GM23338 (cell line): ENCODE data around the gene ABL2. TPM values are rescaled to one million over a fixed set of nuclear protein-coding genes. Genes with fewer than 3 reads are reported as not detected.

Experiments
- ATAC-seq: fragments of 200-7000 bp; cut with Tn5 transposase; 3 replicates; pipeline ENCODE4 v1.9.1; 2020
- DNase-seq: peaks from one replicate; pipeline ENCODE4 v3.0.0-alpha.2; 2015; ENCODE audit warnings: low spot score
- H2AFZ ChIP-seq: fragments of 200-600 bp; sonication (generic); 2 replicates; pipeline ENCODE4 v1.8.0; 2016; ENCODE audit warnings: antibody characterized with exemption, mild to moderate bottlenecking, moderate library complexity
- H3F3A ChIP-seq: fragments of 200-600 bp; sonication (generic); replicated peaks from 2 replicates; pipeline ENCODE4 v1.8.0; 2017; ENCODE audit warnings: antibody characterized with exemption, mixed run types, low read depth
- H3K27ac ChIP-seq: fragments of 200-600 bp; sonication (generic); 2 replicates; pipeline ENCODE4 v1.6.1; 2016; ENCODE audit warnings: low read depth
- H3K27me3 ChIP-seq: fragments of 200-600 bp; sonication (generic); 2 replicates; pipeline ENCODE4 v1.8.0; 2016; ENCODE audit warnings: mild to moderate bottlenecking, mixed run types, moderate library complexity; ENCODE audit not compliant: insufficient read depth
- H3K36me3 ChIP-seq: fragments of 200-600 bp; sonication (generic); 2 replicates; pipeline ENCODE4 v1.8.0; 2016; ENCODE audit warnings: mild to moderate bottlenecking; ENCODE audit not compliant: insufficient read depth
- H3K4me1 ChIP-seq: fragments of 200-600 bp; sonication (generic); 2 replicates; pipeline ENCODE4 v1.8.0; 2016; ENCODE audit warnings: mild to moderate bottlenecking, moderate library complexity; ENCODE audit not compliant: insufficient read depth
- H3K4me2 ChIP-seq: fragments of 200-600 bp; sonication (generic); 2 replicates; pipeline ENCODE4 v1.7.1; 2017; ENCODE audit warnings: mixed run types
- H3K4me3 ChIP-seq: fragments of 200-600 bp; sonication (generic); 2 replicates; pipeline ENCODE4 v1.6.1; 2016; ENCODE audit warnings: mixed run types
- H3K79me2 ChIP-seq: fragments of 200-600 bp; sonication (generic); replicated peaks from 2 replicates; pipeline ENCODE4 v1.8.0; 2017; ENCODE audit warnings: mild to moderate bottlenecking; ENCODE audit not compliant: insufficient read depth
- H3K9me2 ChIP-seq: fragments of 200-600 bp; sonication (generic); 2 replicates; pipeline ENCODE4 v1.8.0; 2017; ENCODE audit not compliant: insufficient read depth
- H4K20me1 ChIP-seq: fragments of 200-600 bp; sonication (generic); replicated peaks from 2 replicates; pipeline ENCODE4 v1.8.0; 2017; ENCODE audit warnings: mild to moderate bottlenecking; ENCODE audit not compliant: insufficient read depth
- H3K27ac Mint-ChIP-seq: 2 replicates; pipeline ENCODE4 v1.8.0; 2020; ENCODE audit warnings: inconsistent platforms, mild to moderate bottlenecking, moderate library complexity, mixed read lengths
- H3K27me3 Mint-ChIP-seq: 3 replicates; pipeline ENCODE4 v1.8.0; 2022; ENCODE audit warnings: low read depth, mild to moderate bottlenecking, moderate library complexity, mixed read lengths, inconsistent platforms; ENCODE audit not compliant: insufficient read depth, poor library complexity
- H3K36me3 Mint-ChIP-seq: 3 replicates; pipeline ENCODE4 v1.8.0; 2021; ENCODE audit warnings: low read depth, mild to moderate bottlenecking, inconsistent platforms, moderate library complexity, mixed read lengths
- H3K4me1 Mint-ChIP-seq: 3 replicates; pipeline ENCODE4 v1.8.0; 2020; ENCODE audit warnings: mild to moderate bottlenecking, inconsistent platforms, mixed read lengths
- H3K4me3 Mint-ChIP-seq: 3 replicates; pipeline ENCODE4 v1.8.0; 2021; ENCODE audit warnings: moderate library complexity, mild to moderate bottlenecking, inconsistent platforms, mixed read lengths
- H3K9me3 Mint-ChIP-seq: 3 replicates; pipeline ENCODE4 v1.8.0; 2020; ENCODE audit warnings: moderate library complexity, mild to moderate bottlenecking, inconsistent platforms, mixed read lengths
- CREB1 ChIP-seq: fragments of 250-450 bp; sonication (Bioruptor Pico); IDR thresholded peaks from 2 replicates; pipeline ENCODE4 v1.5.0; 2020; ENCODE audit warnings: low read depth, mild to moderate bottlenecking, moderate library complexity
- EZH2 ChIP-seq: fragments of 200-600 bp; sonication (generic); IDR thresholded peaks from one replicate; pipeline ENCODE4 v1.8.0; 2017; ENCODE audit warnings: antibody characterized with exemption, mild to moderate bottlenecking, low read depth; ENCODE audit not compliant: unreplicated experiment
- EZH2phosphoT487 ChIP-seq: fragments of 200-600 bp; sonication (generic); IDR thresholded peaks from one replicate; pipeline ENCODE4 v1.8.1; 2018; ENCODE audit warnings: antibody characterized with exemption; ENCODE audit not compliant: unreplicated experiment
- JUNB ChIP-seq: IDR thresholded peaks from one replicate; pipeline ENCODE4 v1.6.1; 2016; ENCODE audit warnings: antibody characterized with exemption; ENCODE audit not compliant: unreplicated experiment
- NANOG ChIP-seq: IDR thresholded peaks from 2 replicates; pipeline ENCODE4 v1.6.1; 2016; ENCODE audit warnings: antibody characterized with exemption, borderline replicate concordance
- POLR2AphosphoS5 ChIP-seq: IDR thresholded peaks from 2 replicates; pipeline ENCODE4 v1.6.1; 2016; ENCODE audit warnings: antibody characterized with exemption, low read depth
- STAT1 ChIP-seq: IDR thresholded peaks from one replicate; pipeline ENCODE4 v1.6.1; 2016; ENCODE audit warnings: antibody characterized with exemption; ENCODE audit not compliant: unreplicated experiment
- ZNF114 ChIP-seq: fragments of 250-450 bp; sonication (Bioruptor Pico); IDR thresholded peaks from 2 replicates; pipeline ENCODE4 v1.5.0; 2020; ENCODE audit warnings: mild to moderate bottlenecking, moderate library complexity
- ZNF331 ChIP-seq: fragments of 250-450 bp; sonication (Bioruptor Pico); IDR thresholded peaks from 2 replicates; pipeline ENCODE4 v1.5.0; 2020; ENCODE audit warnings: low read depth, mild to moderate bottlenecking, moderate library complexity
- polyA plus RNA-seq: library from polyadenylated mRNA; unstranded; fragments of >200 nt; fragmentation: Nextera tagmentation; extraction: Ambion mirVana; gene quantifications from 2 replicates; pipeline ENCODE4 v1.2.1, GENCODE V29; 2016
- total RNA-seq: library from RNA; depleted of rRNA; stranded (reverse); fragments of >200 nt; shearing (Covaris generic); gene quantifications from 2 replicates; pipeline ENCODE4 v1.2.3, GENCODE V29; 2014
- TF ChIP-seq, protein P1 (sequence below): IDR thresholded peaks from one replicate; pipeline ENCODE4 v1.6.1; 2018; ENCODE audit warnings: antibody characterized with exemption; ENCODE audit not compliant: unreplicated experiment
- TF ChIP-seq, protein P2 (sequence below), 2 experiments: fragments of 200-600 bp in 1 of 2; sonication (generic) in 1 of 2; conservative IDR thresholded peaks; 2 replicates each; pipeline versions ENCODE4 v1.5.1 to v1.6.1; 2016 to 2017; ENCODE audit warnings: antibody characterized with exemption in 2 of 2, low read depth in 2 of 2, mild to moderate bottlenecking in 2 of 2, moderate library complexity in 1 of 2
- TF ChIP-seq, protein P3 (sequence below): fragments of 250-450 bp; sonication (Bioruptor Pico); IDR thresholded peaks from 2 replicates; pipeline ENCODE4 v1.5.0; 2020; ENCODE audit warnings: mild to moderate bottlenecking, moderate library complexity
- TF ChIP-seq, protein P4 (sequence below): IDR thresholded peaks from 2 replicates; pipeline ENCODE4 v1.6.1; 2016; ENCODE audit warnings: antibody characterized with exemption

Gene ABL2
- total and polyA plus RNA-seq, 2 experiments from 2014 or later = 5.8 to 22.7 TPM

DNA sequence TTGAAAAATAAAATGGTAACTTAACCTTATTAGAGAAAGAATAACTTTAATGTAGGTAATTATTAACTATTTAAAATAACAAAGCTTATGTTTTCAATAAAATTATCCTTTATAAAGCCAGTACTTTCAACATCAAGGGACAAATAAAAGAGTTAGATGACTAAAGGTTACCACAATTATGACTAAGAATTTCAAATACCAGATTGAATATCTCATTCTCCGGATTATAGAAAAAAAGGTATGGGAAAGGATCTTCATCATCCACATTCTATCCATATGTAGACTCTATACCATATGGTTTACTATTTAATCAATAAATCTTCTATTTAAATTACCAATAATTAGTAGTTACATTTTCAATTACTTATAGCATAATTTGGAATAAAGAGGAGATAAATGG lies 84.9 kb downstream of the ABL2 start:
- H2AFZ ChIP-seq = no peak overlapping the region
- H3K4me2 ChIP-seq = no peak overlapping the region
- DNase-seq = no peak
- H3K27ac ChIP-seq = no peak overlapping the region
- Mint-ChIP-seq H3K9me3 (peaks cover 9% of the 10 kb centered on the region), H3K27me3 (no peaks in the 10 kb centered on the region), H3K36me3 (peaks cover 18% of the 10 kb centered on the region), H3K27ac (no peak overlapping the region), H3K4me3 (no peak overlapping the region), H3K4me1 (peaks cover 13% of the 10 kb centered on the region; the same call in 2 of the 3 replicates)
- H3F3A ChIP-seq = no peaks in the 10 kb centered on the region
- no peaks in the 10 kb centered on the region for H3K9me2 ChIP-seq
- no peaks in the 10 kb centered on the region for H3K27me3 ChIP-seq
- H3K4me3 ChIP-seq = no peak overlapping the region
- no peaks in the 10 kb centered on the region for H4K20me1 ChIP-seq
- no peak for ATAC-seq
- H3K79me2 ChIP-seq = peaks cover 51% of the 10 kb centered on the region
- H3K36me3 ChIP-seq = no peaks in the 10 kb centered on the region; the same call in 1 of the 2 replicates
- H3K4me1 ChIP-seq = peaks cover 19% of the 10 kb centered on the region
- TF ChIP-seq, protein P1, sequence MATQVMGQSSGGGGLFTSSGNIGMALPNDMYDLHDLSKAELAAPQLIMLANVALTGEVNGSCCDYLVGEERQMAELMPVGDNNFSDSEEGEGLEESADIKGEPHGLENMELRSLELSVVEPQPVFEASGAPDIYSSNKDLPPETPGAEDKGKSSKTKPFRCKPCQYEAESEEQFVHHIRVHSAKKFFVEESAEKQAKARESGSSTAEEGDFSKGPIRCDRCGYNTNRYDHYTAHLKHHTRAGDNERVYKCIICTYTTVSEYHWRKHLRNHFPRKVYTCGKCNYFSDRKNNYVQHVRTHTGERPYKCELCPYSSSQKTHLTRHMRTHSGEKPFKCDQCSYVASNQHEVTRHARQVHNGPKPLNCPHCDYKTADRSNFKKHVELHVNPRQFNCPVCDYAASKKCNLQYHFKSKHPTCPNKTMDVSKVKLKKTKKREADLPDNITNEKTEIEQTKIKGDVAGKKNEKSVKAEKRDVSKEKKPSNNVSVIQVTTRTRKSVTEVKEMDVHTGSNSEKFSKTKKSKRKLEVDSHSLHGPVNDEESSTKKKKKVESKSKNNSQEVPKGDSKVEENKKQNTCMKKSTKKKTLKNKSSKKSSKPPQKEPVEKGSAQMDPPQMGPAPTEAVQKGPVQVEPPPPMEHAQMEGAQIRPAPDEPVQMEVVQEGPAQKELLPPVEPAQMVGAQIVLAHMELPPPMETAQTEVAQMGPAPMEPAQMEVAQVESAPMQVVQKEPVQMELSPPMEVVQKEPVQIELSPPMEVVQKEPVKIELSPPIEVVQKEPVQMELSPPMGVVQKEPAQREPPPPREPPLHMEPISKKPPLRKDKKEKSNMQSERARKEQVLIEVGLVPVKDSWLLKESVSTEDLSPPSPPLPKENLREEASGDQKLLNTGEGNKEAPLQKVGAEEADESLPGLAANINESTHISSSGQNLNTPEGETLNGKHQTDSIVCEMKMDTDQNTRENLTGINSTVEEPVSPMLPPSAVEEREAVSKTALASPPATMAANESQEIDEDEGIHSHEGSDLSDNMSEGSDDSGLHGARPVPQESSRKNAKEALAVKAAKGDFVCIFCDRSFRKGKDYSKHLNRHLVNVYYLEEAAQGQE = no peak
- TF ChIP-seq EZH2 = no peak
- TF ChIP-seq, protein P2, sequence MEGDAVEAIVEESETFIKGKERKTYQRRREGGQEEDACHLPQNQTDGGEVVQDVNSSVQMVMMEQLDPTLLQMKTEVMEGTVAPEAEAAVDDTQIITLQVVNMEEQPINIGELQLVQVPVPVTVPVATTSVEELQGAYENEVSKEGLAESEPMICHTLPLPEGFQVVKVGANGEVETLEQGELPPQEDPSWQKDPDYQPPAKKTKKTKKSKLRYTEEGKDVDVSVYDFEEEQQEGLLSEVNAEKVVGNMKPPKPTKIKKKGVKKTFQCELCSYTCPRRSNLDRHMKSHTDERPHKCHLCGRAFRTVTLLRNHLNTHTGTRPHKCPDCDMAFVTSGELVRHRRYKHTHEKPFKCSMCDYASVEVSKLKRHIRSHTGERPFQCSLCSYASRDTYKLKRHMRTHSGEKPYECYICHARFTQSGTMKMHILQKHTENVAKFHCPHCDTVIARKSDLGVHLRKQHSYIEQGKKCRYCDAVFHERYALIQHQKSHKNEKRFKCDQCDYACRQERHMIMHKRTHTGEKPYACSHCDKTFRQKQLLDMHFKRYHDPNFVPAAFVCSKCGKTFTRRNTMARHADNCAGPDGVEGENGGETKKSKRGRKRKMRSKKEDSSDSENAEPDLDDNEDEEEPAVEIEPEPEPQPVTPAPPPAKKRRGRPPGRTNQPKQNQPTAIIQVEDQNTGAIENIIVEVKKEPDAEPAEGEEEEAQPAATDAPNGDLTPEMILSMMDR (conservative IDR thresholded peaks at IDR 0.05; ENCODE audit: low read depth in 2 of 2) = no peak
- TF ChIP-seq, protein P3, sequence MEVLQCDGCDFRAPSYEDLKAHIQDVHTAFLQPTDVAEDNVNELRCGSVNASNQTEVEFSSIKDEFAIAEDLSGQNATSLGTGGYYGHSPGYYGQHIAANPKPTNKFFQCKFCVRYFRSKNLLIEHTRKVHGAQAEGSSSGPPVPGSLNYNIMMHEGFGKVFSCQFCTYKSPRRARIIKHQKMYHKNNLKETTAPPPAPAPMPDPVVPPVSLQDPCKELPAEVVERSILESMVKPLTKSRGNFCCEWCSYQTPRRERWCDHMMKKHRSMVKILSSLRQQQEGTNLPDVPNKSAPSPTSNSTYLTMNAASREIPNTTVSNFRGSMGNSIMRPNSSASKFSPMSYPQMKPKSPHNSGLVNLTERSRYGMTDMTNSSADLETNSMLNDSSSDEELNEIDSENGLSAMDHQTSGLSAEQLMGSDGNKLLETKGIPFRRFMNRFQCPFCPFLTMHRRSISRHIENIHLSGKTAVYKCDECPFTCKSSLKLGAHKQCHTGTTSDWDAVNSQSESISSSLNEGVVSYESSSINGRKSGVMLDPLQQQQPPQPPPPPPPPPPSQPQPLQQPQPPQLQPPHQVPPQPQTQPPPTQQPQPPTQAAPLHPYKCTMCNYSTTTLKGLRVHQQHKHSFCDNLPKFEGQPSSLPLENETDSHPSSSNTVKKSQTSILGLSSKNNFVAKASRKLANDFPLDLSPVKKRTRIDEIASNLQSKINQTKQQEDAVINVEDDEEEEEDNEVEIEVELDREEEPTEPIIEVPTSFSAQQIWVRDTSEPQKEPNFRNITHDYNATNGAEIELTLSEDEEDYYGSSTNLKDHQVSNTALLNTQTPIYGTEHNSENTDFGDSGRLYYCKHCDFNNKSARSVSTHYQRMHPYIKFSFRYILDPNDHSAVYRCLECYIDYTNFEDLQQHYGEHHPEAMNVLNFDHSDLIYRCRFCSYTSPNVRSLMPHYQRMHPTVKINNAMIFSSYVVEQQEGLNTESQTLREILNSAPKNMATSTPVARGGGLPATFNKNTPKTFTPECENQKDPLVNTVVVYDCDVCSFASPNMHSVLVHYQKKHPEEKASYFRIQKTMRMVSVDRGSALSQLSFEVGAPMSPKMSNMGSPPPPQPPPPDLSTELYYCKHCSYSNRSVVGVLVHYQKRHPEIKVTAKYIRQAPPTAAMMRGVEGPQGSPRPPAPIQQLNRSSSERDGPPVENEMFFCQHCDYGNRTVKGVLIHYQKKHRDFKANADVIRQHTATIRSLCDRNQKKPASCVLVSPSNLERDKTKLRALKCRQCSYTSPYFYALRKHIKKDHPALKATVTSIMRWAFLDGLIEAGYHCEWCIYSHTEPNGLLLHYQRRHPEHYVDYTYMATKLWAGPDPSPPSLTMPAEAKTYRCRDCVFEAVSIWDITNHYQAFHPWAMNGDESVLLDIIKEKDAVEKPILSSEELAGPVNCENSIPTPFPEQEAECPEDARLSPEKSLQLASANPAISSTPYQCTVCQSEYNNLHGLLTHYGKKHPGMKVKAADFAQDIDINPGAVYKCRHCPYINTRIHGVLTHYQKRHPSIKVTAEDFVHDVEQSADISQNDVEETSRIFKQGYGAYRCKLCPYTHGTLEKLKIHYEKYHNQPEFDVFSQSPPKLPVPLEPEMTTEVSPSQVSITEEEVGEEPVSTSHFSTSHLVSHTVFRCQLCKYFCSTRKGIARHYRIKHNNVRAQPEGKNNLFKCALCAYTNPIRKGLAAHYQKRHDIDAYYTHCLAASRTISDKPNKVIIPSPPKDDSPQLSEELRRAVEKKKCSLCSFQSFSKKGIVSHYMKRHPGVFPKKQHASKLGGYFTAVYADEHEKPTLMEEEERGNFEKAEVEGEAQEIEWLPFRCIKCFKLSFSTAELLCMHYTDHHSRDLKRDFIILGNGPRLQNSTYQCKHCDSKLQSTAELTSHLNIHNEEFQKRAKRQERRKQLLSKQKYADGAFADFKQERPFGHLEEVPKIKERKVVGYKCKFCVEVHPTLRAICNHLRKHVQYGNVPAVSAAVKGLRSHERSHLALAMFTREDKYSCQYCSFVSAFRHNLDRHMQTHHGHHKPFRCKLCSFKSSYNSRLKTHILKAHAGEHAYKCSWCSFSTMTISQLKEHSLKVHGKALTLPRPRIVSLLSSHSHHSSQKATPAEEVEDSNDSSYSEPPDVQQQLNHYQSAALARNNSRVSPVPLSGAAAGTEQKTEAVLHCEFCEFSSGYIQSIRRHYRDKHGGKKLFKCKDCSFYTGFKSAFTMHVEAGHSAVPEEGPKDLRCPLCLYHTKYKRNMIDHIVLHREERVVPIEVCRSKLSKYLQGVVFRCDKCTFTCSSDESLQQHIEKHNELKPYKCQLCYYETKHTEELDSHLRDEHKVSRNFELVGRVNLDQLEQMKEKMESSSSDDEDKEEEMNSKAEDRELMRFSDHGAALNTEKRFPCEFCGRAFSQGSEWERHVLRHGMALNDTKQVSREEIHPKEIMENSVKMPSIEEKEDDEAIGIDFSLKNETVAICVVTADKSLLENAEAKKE (CRISPR knock-in tag) = no peak
- TF ChIP-seq, protein P4, sequence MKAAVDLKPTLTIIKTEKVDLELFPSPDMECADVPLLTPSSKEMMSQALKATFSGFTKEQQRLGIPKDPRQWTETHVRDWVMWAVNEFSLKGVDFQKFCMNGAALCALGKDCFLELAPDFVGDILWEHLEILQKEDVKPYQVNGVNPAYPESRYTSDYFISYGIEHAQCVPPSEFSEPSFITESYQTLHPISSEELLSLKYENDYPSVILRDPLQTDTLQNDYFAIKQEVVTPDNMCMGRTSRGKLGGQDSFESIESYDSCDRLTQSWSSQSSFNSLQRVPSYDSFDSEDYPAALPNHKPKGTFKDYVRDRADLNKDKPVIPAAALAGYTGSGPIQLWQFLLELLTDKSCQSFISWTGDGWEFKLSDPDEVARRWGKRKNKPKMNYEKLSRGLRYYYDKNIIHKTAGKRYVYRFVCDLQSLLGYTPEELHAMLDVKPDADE = no peak
- TF ChIP-seq EZH2phosphoT487 = no peak
- no peak for TF ChIP-seq NANOG
- no peak for TF ChIP-seq STAT1
- no peak for TF ChIP-seq CREB1 (CRISPR knock-in tag)
- no peak for TF ChIP-seq JUNB
- no peak for TF ChIP-seq ZNF331 (CRISPR knock-in tag)
- TF ChIP-seq POLR2AphosphoS5 = no peak
- TF ChIP-seq ZNF114 (CRISPR knock-in tag) = no peak
